ENCODE measurements around the gene OSTC. TPM values are rescaled to one million over a fixed set of nuclear protein-coding genes. Genes with fewer than 3 reads are reported as not detected.

The OSTC gene
- total and polyA plus RNA-seq, 12 donors: 21.8 to 113 (median 27.2) TPM

- H3K4me3 ChIP-seq: no peak overlapping the region
- WGBS, 2 donors: 85 to 87% methylated on average over 3 of the region's 3 CpGs
- no peaks in the 10 kb centered on the region for H3K4me1 ChIP-seq
- peaks cover 0 to 5% (median 0%) of the 10 kb centered on the region in 7 donors for H3K27me3 ChIP-seq
- no peak for DNase-seq
- H3K9me3 ChIP-seq: no peaks in the 10 kb centered on the region
- intact Hi-C loops (cut with DNase I): no loop called here
- H3K36me3 ChIP-seq: no peaks in the 10 kb centered on the region
- H3K27ac ChIP-seq: no peak overlapping the region
- TF ChIP-seq, protein P1, sequence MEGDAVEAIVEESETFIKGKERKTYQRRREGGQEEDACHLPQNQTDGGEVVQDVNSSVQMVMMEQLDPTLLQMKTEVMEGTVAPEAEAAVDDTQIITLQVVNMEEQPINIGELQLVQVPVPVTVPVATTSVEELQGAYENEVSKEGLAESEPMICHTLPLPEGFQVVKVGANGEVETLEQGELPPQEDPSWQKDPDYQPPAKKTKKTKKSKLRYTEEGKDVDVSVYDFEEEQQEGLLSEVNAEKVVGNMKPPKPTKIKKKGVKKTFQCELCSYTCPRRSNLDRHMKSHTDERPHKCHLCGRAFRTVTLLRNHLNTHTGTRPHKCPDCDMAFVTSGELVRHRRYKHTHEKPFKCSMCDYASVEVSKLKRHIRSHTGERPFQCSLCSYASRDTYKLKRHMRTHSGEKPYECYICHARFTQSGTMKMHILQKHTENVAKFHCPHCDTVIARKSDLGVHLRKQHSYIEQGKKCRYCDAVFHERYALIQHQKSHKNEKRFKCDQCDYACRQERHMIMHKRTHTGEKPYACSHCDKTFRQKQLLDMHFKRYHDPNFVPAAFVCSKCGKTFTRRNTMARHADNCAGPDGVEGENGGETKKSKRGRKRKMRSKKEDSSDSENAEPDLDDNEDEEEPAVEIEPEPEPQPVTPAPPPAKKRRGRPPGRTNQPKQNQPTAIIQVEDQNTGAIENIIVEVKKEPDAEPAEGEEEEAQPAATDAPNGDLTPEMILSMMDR (IDR thresholded peaks at IDR 0.05): no peak
- no peak for ATAC-seq
Observed at GRCh38 chr4:108694423-108694822, 44.0 kb downstream of the OSTC start.

DNA sequence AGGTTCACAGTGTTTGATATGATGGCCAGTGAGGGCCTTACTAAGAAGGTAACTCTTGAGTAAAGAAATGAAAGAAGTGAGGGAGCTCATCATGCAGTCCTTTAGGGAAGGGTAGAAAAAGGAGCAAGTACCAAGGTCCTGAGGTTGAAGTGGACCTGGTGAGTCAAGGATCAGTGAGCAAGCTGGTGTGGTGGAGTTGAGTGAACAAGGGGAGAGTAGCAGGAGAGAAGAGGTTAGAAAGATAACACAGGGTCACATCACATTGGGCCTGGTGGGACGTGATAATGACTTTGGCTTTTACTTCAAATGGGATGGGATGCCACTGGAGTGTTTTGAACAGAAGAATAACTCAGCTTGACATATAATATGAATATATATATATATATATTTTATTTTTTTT, 44.7 kb downstream of the OSTC start:
- Histone ChIP-seq H3K9me3 (no peaks in the 10 kb centered on the region), H3K4me3 (no peak overlapping the region), H3K27ac (no peak overlapping the region), H3K27me3 (peaks cover 0 to 5% (median 0%) of the 10 kb centered on the region in 7 donors), H3K4me1 (no peaks in the 10 kb centered on the region), H3K36me3 (no peaks in the 10 kb centered on the region)
- intact Hi-C loops (cut with DNase I): no loop called here
- ATAC-seq (no peak), DNase-seq (no peak)
- TF ChIP-seq, protein P1 (IDR thresholded peaks at IDR 0.05): no peak
- 86 to 92% methylated on average over 1 of the region's 1 CpG for WGBS, 2 donors

DNA sequence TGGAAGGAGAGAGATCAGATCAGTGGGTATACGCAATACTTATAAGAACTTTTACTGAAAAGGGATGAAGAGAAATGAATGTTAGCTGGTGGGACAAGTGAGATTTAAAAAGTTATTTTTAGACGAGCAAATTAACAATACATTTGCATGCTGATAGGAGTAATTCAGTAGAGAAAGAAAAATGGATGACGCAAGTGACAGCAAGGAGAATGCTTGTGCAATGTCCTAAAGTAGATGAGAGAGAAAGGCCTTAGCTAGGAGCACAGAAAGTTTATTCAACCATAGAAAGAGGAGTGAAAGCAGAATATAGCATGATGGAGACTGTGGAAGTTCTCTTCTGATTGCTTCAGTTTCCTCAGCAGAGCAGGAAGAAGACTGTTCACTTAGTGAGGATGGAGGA, 45.8 kb downstream of the OSTC start:
- Histone ChIP-seq H3K4me3 (no peak overlapping the region), H3K4me1 (no peaks in the 10 kb centered on the region), H3K9me3 (no peaks in the 10 kb centered on the region), H3K27ac (no peak overlapping the region), H3K36me3 (no peaks in the 10 kb centered on the region), H3K27me3 (peaks cover 0 to 5% (median 0%) of the 10 kb centered on the region in 7 donors)
- DNase-seq (no peak), ATAC-seq (no peak)
- TF ChIP-seq, protein P1 (IDR thresholded peaks at IDR 0.05): no peak
- intact Hi-C loops (cut with DNase I): no loop called here
- WGBS, 2 donors: 81 to 85% methylated on average over 3 of the region's 3 CpGs

DNA sequence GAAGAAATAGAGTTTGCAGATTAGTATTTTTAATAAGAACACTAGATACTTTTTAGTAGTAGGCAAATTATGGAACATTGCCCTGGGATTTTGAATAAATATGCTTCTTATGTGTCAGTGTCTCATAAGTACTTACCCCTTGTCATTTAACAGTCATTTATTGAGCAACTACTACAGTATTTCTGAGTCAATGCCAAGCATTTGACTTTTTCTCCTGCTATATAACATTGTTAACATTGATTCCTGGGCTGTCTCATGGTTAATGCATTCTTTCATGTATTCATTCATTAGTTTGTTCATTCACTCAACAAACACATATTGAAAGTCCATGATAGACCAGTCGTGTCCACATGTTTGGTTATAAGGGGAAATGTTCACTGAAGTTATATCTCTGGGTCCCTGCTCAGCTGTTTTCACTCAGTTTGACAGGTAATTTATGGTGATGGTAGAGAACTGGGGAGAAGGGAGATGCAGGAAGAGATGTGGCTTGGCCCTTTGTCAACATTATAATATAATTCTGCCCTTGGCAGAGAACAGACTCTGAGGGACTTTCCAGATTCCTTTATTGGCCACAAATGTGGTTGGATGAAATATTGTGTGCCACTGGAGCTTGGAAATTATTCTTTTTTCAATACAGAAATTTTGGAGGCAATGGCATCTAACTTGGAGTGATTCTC, 49.8 kb downstream of the OSTC start:
- no peaks in the 10 kb centered on the region for H3K9me3 ChIP-seq
- no peak overlapping the region for H3K27ac ChIP-seq
- H3K4me3 ChIP-seq: no peak overlapping the region
- H3K27me3 ChIP-seq: peaks cover 0 to 5% (median 0%) of the 10 kb centered on the region in 7 donors
- H3K4me1 ChIP-seq: no peaks in the 10 kb centered on the region
- DNase-seq (no peak), ATAC-seq (no peak)
- intact Hi-C loops (cut with DNase I): no loop called here
- WGBS, 2 donors: 54 to 67% methylated on average over 1 of the region's 1 CpG
- TF ChIP-seq, protein P1 (IDR thresholded peaks at IDR 0.05): no peak
- H3K36me3 ChIP-seq: no peaks in the 10 kb centered on the region

Measured in heart right ventricle (tissue), 16 donors.